ENCODE results near the gene TAF15.

The TAF15 gene

DNA sequence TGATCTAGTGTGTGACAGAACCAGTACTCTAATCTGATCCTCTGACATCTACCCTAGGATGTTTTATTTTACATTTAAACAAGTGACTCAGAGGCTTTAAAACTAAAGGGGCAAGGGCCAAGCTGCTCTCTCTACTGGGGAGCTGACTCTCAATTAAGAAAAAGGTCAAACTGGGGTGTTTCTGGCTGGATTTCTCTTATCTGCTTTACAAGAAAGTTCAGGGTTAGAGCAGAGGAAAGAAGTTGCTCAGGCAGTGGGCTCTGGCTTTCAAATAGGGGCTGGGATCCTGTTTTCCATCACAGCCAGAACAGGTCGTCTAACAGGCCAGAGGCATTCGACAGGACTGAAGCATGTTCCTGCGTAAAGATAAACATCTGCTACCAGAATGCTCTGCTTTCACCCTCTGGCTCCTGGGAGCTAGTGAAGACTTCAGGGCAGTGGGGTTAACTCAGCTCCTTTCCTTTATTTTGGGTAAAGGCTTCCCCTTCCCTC is 22.3 kb upstream of the TAF15 start:
- DNase-seq (ENCODE audit: low read depth in 3 of 3), result no peak

DNA sequence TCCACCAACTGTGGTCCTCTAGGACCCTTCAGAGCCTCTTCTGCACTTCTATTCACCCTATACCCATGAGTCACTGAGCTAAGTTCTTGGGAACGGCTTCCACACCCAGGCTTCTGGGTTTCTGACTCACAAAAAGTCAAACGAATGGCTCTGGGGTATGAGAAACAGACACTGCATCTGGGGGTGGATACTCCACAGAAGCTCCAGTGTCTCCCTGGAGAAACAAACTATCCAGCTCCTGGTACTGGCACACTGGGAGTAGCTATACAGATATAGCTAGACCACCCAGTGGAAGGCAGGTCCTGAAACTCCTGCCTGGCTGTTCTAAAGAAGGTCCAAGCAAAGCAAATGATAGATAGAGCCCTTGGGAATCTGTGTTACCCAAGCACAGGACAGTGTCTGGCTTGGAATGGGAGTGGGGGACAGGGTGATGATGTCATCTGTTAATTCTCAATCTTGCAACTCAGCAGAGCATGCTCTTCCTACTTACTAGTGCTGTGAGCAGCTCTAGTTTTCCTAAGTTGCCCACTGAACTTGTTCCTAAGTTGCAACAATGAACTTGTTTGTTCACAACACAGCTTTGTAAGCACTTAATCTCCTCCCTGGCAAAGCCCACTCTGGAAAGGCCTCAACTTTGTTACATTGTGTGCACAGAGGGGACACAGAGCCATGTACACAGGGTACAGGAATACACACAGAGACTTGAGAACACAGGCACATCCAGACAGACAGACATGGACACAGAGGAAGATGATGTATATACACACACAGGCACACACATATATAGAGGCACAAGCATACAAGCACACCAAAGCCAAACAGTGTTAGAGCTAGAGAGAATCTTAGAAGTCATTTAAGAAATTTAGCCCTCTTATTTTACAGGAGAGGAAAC is 20.6 kb upstream of the TAF15 start:
- no peak for DNase-seq (ENCODE audit: low read depth in 3 of 3)

DNA sequence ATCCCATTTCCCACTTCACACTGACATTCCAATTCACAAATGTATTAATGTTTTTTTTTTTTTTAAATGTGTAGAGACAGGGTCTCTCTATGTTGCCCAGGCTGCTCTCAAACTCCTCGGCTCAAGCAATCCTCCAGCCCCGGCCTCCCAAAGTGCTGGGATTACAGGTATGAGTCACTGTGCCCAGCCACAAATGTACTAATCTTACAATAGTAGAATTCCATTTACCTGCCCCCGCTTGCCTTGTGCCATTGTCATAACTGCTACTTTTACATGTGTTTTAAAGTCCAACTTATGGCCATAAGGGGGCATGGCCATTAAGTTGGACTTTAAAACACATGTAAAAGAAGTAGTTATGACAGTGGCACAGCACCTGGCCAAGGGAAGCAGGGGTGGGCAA is 18.4 kb upstream of the TAF15 start:
- DNase-seq (ENCODE audit: low read depth in 3 of 3), result no peak

DNA sequence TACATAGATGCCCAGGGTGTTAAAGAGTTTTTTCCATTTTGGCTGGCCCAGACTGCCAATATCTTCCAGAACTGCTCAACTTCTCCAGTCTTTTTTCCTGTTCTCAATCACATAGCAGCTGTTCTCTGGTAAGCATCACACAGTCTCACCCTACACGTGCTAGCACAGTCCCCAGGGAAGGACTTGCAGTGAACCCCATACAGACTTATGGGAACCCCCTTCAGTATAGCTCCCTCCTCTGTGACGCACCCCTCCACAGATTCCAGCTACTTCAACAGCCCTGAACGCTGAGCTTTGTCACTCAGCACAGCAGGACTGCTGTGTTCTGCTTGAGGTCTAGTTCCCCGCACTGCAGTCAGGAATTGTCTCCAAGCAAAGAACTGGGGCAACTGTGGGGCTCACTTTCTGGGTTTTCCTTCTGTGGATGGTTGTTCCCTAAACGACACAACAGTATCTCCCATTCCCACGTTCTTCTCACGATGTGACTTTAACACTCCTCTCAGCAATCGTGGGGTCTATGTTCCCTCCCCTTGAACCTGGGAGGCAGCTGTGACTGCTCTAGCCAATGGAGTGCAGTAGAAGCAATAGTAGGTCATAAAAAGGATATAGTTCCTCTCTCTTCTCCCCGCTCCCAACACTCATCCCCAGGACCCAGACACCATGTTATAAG is 17.5 kb upstream of the TAF15 start:
- DNase-seq (ENCODE audit: low read depth in 3 of 3), result no peak

DNA sequence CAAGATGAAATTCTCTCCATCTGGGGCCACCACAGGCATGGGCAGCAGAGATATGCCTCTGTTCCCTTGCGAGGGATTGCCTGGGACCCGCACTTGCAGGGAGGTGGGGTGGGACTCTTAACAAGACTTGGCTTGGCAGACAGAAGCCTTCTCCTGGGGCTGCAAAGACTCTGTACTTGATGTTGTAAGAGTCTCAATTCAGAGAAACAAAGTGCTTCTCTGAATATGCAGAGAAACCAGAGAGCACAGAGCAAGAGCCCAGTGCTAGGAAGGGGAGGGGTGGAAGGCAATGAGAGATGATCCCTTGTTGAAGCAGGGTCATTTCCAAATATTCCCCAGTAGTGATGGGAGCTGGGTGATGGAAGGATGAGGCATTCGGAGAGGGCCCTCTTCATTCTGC is 16.0 kb upstream of the TAF15 start:
- DNase-seq (ENCODE audit: low read depth in 3 of 3), result no peak

DNA sequence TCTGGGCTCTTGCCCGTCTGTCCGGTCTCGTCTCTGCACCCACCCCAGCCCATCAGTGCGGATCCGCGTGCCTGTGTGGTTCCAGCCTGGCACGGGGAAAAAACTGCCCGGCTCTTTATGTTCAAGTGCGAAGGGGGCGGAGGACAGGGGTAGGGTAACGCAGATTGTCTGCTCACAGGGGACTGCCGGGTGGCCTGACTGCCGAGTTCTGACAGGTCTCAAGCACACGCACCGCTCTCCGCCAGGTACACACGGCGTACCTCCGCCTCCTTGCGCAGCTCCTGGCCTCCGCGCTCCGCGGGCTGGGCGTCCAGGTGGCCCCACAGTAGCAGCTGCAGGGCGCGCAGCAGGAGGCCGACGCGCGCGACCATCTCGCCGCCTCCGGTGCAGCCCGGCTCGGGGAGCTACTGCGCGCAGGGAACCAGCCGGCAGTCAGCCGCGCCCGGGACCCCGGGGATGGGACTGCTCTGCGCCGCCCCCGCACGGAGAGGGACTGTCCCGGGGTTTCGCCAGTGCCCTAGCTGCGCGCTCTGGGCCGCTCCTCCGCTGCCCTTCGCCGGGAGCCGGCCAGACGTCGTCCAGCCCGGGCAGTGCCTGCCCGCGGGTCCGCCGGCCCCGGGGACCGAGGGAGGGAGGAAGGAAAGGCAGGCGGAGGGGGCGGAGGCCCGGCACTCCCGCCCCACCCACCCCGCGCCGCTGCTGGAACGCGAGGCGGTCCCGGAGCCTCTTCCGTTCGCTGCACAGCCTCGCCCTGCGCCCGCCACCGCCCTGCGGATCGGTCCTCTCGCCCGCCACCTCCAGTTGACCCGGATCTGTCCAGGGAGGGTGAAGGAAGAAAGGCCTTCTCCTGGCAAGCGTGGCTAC is 14.0 kb upstream of the TAF15 start, which contains the start of gene MMP28:
Gene MMP28, minus strand, starts transcription at position 635 of the 864 bp plus-strand sequence. Its CDS starts 264 bp downstream, at position 371.
- no peak for DNase-seq (ENCODE audit: low read depth in 3 of 3)

DNA sequence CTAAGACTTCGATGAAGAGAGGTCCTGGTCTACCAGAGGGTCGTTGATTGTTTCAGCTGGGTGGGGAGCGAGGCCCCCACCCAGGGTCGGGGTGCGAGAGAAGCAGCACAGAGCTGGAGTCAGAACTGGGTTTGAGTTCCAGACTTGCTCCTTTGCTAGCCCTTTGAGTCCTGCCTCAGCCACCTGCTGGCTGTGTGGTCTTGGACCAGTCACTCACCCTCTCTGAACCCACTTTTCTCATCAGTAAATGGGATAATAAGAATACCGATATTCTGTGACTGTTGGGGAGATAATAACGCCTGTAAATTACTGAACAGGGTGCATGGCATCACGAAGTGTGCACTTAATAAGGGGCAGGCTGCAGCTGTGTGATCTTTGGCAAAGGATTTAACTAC is 13.4 kb upstream of the TAF15 start:
- DNase-seq (ENCODE audit: low read depth in 3 of 3), result no peak

DNA sequence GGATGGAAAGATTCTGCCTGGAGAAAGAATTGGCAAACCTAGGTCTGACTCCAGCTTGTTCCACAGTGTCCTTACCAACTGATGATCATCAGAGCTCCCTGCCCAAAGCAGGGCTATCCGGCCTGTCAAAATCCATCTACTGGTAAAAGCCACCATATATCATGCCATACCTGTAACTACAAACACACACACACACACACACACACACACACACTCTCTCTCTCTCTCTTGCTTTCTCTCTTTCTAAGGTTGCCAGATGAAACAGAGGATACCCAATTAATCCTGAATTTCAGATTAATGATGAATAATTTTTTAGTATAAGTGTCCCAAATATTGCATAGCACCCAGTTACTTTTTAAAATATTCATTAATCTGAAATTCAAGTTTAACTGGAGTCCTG is 12.3 kb upstream of the TAF15 start:
- no peak for DNase-seq (ENCODE audit: low read depth in 3 of 3)

DNA sequence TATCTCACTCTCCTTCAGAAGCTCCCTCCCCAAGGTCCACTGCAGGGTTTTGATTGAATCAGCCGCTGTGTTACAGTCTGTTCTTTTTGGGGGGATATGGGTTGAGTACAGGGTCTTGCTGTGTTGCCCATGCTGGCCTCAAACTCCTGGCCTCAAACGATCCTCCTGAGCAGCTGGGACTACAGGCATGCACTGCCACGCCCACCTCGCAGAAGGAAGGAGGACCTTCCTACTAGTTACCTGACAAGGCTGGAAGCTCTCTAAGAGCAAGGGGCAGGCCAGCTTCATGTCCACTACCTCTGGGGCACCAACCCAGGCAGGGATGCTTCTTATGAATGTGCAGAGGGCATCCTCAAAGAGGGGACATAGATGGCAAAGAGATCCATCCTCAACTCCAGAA is 11.9 kb upstream of the TAF15 start:
- DNase-seq (ENCODE audit: low read depth in 3 of 3), result no peak

DNA sequence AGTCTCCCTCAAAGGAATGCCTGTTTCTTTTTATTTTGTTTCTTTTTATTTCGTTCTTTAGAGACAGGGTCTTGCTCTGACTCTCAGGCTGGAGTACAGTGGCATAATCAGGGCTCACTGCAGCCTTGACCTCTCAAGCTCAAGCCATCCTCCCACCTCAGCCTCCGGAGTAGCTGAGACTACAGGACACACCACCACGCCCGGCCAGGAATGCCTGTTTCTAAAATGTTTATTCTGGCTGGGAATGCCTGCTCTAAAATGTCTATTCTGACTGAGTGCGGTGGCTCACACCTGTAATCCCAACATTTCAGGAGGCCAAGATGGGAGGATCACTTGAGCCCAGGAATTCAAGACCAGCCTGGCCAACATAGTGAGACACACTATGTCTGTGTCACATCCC is 11.4 kb upstream of the TAF15 start:
- no peak for DNase-seq (ENCODE audit: low read depth in 3 of 3)

DNA sequence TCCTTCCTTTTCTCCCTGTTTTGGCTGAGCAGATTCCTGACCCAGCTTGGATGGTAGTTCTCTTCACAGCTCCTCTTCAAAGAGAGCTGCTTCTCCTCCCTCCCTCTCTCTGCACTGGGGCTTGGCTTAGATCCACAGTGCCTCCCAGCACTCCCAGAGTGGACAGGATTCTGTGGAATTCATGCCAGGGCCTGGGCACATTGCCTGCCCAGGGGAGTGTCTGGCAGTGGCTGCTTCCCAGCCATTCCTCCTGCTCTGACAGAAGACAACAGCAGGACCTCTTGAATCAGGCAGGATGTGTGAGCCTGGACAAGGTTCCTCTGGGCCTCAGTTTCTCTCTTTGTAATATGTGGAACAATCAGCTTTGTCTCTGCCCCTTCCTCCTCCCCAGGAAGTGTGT is 9.3 kb upstream of the TAF15 start:
- DNase-seq (ENCODE audit: low read depth in 3 of 3), result no peak

DNA sequence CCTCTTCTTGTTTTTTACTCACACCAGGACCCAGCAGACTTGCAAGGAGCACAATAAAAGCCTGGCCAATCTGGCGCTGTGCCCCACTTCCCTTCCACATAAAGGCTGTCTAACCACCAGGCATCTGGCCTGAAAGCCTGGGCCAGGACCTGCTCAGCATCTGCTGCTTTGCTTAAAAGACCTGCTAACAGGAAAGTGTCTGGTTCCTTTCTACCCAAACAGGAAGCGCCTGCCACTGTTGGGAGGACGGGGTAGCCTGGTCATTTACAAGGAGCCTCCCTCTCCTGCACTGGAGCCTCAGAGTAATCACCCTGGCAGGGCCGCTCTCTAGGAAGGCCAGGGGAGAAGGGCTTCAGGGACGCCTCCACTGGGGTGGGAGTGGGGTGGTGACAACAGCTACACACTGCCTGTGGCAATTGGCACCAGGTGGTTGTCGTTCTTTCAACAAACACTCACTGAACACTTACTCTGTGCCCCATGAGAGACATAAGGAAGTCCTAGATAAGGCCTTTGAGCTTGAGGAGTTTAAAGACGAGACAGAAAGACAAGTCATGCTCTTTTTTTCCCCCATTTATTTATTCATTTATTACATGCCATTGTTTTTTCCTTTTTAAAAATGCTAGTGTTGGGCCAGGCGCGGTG is 7.6 kb upstream of the TAF15 start:
- no peak for DNase-seq (ENCODE audit: low read depth in 3 of 3)

DNA sequence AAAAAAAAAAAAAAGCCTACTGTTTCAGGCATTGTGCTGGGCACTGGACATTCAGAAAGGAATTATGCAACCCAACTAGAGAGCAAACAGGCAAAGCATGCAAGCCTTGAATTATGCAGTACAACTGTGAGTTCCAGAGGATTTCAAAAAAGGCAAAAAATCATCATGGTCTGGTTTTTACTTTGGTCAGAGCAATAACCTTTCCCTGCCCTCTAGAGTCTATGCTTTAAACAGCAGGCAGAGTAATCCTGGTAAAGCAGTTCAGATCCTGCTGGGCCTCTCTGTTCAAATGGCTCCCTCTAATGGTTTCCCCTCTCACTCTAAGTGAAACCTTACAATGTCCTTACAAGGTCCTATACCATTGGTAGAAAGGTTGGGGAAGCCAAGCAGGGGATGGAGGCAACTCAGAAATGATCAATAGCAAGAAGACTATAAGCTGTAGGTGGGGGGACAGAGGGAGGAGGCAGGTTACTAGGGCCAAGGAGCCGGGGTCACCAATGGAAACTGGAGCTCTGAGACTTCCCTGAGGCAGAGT is 4.6 kb upstream of the TAF15 start:
- DNase-seq (ENCODE audit: low read depth in 3 of 3), result no peak

DNA sequence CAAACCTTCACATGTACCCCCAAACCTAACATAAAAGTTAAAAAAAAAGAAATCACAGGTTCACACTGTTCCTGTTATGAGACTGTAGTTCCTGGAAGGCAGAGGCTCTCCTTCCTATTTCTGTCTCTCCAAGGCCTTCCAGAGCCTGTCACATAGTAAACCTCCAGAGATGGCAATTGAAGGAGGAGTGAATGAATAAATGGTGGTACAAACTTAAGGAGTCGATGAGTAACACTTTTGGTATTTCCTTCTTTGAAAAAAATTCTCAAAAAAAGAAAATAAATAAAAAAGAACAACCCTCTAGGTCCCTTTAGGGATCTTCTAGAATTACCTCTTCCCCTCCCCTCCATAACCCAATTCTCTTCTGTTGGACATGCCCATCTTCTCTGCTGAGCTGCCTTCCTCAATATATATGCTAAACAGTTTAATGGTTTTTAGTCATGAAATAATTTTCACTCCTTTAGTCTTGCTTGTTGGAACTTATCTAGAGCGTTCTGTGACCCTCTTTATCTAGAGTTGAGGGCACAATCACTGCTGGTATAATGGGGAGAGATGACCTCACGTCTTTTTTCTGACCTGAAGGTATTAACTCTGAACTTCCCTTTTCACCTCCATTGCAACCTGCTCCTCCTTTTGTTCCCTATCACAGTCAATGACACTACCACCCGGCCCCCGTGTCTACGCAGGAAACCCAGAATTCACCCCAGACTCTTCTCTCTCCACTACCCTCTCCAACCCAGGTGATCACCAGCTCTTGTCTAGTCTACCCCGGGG is 1.7 kb upstream of the TAF15 start:
- DNase-seq (ENCODE audit: low read depth in 3 of 3), result no peak

DNA sequence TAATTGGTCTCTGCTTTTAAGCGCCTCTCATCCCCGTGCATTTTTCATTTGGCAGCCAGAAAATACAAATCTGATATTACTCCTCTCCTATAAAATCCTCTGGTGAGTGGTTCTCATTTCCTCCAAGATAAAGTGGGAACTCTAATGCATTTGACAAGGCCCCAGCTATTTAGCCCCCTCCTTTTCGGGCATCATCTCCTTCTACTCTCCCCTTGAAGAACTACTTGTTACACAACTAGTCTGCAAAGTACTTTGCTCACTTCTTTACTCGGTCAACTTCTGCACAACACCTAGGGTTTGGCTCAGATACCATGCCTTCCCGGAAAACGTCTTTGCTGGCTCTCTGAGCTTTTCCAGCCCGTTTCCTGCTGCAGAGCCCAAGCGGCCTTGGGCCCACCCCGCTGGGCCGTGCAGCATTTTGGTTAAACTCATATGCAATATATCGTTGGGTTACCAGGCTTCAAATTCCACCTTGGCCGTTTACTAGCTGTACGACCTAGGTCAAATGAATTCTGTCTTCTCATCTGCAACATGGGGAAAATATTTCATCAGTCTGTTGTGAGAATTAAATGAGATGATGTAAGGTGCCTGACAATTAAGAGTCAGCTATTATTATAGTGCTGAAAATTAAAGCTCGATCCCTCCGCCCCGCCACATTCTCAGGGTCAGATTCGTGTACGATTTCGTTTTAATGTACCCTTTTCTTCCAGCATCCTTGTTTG is 883 bp upstream of the TAF15 start:
- no peak for DNase-seq (ENCODE audit: low read depth in 3 of 3)

DNA sequence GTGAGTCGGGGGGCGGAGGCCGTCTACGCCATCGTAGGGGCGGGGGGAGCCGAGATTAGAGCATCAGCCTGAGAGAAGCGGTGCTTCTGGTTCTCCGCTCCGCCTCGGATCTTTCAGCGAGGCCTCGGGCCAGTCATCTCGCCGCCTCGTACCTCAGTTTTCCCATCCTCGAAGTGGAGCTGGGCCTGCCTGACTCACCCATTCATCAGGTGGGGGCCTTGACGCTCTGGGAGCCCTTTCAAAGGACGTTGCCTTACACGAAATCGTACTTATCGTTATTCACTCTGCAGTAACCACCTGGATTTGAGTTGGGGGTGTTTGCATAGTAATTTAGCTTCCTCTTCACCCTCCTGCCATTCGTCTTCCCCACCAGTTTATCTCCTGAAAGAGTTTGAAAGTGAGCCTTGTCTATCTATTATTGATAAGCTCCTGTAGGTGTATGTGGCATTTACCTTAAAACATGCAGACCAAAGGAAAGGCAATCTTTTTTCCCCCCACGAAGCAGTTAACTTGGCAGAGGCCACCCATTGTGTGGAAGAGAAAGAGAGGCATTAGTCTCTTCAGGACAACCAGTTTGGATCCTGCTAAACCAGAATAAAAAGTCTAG is 674 bp downstream of the TAF15 start:
- peak in 1 of 3 donors; percentile 29 for DNase-seq (ENCODE audit: low read depth in 3 of 3)

DNA sequence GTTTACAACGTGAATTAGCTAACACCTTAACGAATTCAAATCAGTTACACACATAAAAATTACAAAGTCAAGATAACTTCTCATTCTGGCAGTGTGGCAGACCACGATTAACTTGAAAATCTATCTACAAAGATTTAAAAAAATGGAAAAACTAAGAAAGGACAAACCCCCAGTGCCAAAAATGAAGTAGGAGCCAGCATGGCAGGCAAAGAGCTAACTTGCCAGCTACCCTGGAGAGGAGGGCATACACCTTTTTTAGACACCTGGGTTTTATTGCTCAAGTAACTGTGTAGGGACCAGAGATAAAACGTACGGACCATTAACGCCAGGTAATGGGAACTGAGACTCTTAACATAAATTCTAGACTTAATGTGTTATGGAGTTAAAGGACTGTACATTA is 2.5 kb downstream of the TAF15 start:
- no peak for DNase-seq (ENCODE audit: low read depth in 3 of 3)

DNA sequence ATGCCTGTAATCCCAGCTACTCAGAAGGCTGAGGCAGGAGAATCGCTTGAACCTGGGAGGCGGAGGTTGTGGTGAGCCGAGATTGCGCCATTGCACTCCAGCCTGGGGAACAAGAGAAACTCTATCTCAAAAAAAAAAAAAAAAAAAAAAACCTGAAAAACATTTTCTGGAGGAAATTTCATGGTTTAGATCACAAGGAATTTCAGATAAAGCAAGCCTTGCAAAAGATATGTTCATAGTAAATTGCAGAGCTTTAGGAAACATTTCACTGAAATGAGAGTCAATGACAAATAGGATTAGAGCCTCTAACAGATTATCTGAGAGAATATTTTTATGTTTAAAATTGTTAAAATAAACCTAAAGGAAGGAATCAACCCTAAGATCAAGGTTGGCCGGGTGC is 3.2 kb downstream of the TAF15 start:
- DNase-seq (ENCODE audit: low read depth in 3 of 3), result no peak

DNA sequence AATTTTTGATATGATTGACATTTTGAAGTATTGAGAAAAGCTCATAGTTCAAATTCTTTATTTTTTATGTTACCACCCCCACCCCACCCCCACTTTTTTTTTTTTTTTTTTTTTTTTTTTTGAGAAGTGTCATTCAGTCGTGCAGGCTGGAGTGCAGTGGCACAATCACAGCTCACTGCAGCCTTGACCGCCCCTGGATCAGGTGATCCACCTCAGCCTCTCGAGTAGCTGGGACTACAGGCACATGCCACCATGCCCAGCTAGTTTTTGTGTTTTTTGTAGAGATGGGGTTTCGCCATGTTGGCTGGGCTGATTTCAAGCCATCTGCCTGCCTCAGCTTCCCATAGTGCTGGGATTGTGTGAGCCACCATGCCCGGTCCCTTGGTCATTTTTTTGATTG is 7.4 kb downstream of the TAF15 start:
- DNase-seq (ENCODE audit: low read depth in 3 of 3), result no peak

All from stimulated activated CD4-positive, alpha-beta T cell treated with anti-CD3 and anti-CD28 coated beads, TNF-alpha, amount 100 ng/mL, for 48 hours (primary cell).